ENCODE measurements around the gene EIF1AD. TPM values are rescaled to one million over a fixed set of nuclear protein-coding genes. Genes with fewer than 3 reads are reported as not detected.
A peak's percentile ranks its signal among the peaks of the same experiment; 100 is the strongest.

EIF1AD gene
- total RNA-seq = 10 to 100 TPM; 60.2 to 65.4 TPM
- polyA plus RNA-seq = 10 to 100 TPM; 15.5 to 20.2 TPM

- Mint-ChIP-seq H3K27ac (peak within 1 kb of the TSS; percentile 96 to 99 (median 99)), H3K27me3 (no peaks in the 10 kb centered on the region), H3K4me3 (peak within 1 kb of the TSS; percentile 94 to 100 (median 99)), H3K4me1 (peaks cover 12 to 49% (median 27%) of the 10 kb centered on the region in 4 donors), H3K36me3 (peaks cover 20 to 60% of the 10 kb centered on the region in 2 donors), H3K9me3 (no peaks in the 10 kb centered on the region)
- peak; percentile 95 to 97 (median 96) for DNase-seq
- peaks cover 26% of the 10 kb centered on the region for H3K4me1 ChIP-seq (ENCODE audit: insufficient read depth, low read length)
- peak within 1 kb of the TSS; percentile 68 to 82 for H3K4me3 ChIP-seq (ENCODE audit: low read length in 2 of 2)
- H3K27ac ChIP-seq (ENCODE audit: low read depth, low read length) = peak within 1 kb of the TSS; percentile 87
- no peaks in the 10 kb centered on the region for H3K9me3 ChIP-seq (ENCODE audit: control insufficient read depth in 1 of 2, low read length in 2 of 2)
- CTCF ChIA-PET (ENCODE audit: partially characterized antibody) = interaction anchor here (0.6 to 2.4 kb wide), 9 partner anchors 11 to 290 kb away, joined by 3 to 11 read pairs (median 5); partner anchors contain the start of genes FIBP, KAT5 and MUS81
- POLR2A ChIA-PET (ENCODE audit: partially characterized antibody) = interaction anchor here (0.7 to 1.5 kb wide), 24 partner anchors 20 to 387 kb away, joined by 3 to 44 read pairs (median 6); partner anchors contain the start of genes C11orf68, CCDC85B, CFL1 and DRAP1
- peaks cover 44% of the 10 kb centered on the region for H3K36me3 ChIP-seq (ENCODE audit: insufficient read depth, low read length)
- intact Hi-C loops (cut with micrococcal nuclease) = loop anchor here (1.0 to 2.0 kb wide), 8 partner anchors 41 to 432 kb away; partner anchors contain the start of genes CFL1, PCNX3, SART1 and SF3B2
- no peaks in the 10 kb centered on the region for H3K27me3 ChIP-seq (ENCODE audit: insufficient read depth, low read length)
These were observed at the start of gene EIF1AD, which contains the start of gene BANF1 for GRCh38 chr11:66001942-66002647. EIF1AD (minus strand) TSS chr11:66002157; CDS start chr11:66000389, 1,768 bp downstream. BANF1 (plus strand) TSS chr11:66002503; CDS start chr11:66003251, 748 bp downstream.

- peaks cover 12 to 40% (median 26%) of the 10 kb centered on the region in 4 donors for H3K4me1 Mint-ChIP-seq
- Histone ChIP-seq H3K9me3 (ENCODE audit: control insufficient read depth in 1 of 2, low read length in 2 of 2) (no peaks in the 10 kb centered on the region), H3K36me3 (ENCODE audit: insufficient read depth, low read length) (peaks cover 21% of the 10 kb centered on the region), H3K4me3 (ENCODE audit: low read length in 2 of 2) (peak overlapping the region in 1 of 2 donors; percentile 99), H3K27ac (ENCODE audit: low read depth, low read length) (peak overlapping the region; percentile 81), H3K4me1 (ENCODE audit: insufficient read depth, low read length) (peaks cover 23% of the 10 kb centered on the region), H3K27me3 (ENCODE audit: insufficient read depth, low read length) (no peaks in the 10 kb centered on the region)
- no peak for DNase-seq
- peaks cover 0 to 1% of the 10 kb centered on the region in 2 donors for H3K27me3 Mint-ChIP-seq
- H3K4me3 Mint-ChIP-seq = peak overlapping the region; percentile 81 to 100 (median 94)
- POLR2A ChIA-PET (ENCODE audit: partially characterized antibody) = interaction anchor here (0.7 to 8.0 kb wide), 13 partner anchors 18 to 553 kb away, joined by 3 to 66 read pairs (median 9); partner anchors contain the start of genes BANF1, CFL1, EIF1AD and MUS81
- no peaks in the 10 kb centered on the region for H3K9me3 Mint-ChIP-seq
- CTCF ChIA-PET (ENCODE audit: partially characterized antibody) = interaction anchor here (0.5 to 6.7 kb wide), 8 partner anchors 10 to 463 kb away, joined by 3 to 104 read pairs (median 6); no protein-coding TSS in a partner anchor
- peak overlapping the region; percentile 93 to 99 (median 98) for H3K27ac Mint-ChIP-seq
- peaks cover 29 to 34% of the 10 kb centered on the region in 2 donors for H3K36me3 Mint-ChIP-seq
- intact Hi-C loops (cut with micrococcal nuclease) = no loop called here
These were observed 49.4 kb upstream of the EIF1AD start for GRCh38 chr11:66051371-66051765.

GRCh38 chr11:66050581-66051231 lies 48.7 kb upstream of the EIF1AD start:
- POLR2A ChIA-PET (ENCODE audit: partially characterized antibody) = interaction anchor here (0.7 to 8.0 kb wide), 8 partner anchors 19 to 463 kb away, joined by 3 to 66 read pairs (median 12); partner anchors contain the start of genes BANF1, EIF1AD, MUS81 and PACS1
- Mint-ChIP-seq H3K27me3 (peaks cover 0 to 1% of the 10 kb centered on the region in 2 donors), H3K9me3 (no peaks in the 10 kb centered on the region), H3K36me3 (peaks cover 26 to 27% of the 10 kb centered on the region in 2 donors), H3K4me3 (peak overlapping the region; percentile 39 to 100 (median 90)), H3K4me1 (peaks cover 12 to 40% (median 26%) of the 10 kb centered on the region in 4 donors), H3K27ac (peak overlapping the region; percentile 93 to 99 (median 98))
- Histone ChIP-seq H3K27me3 (ENCODE audit: insufficient read depth, low read length) (no peaks in the 10 kb centered on the region), H3K9me3 (ENCODE audit: control insufficient read depth in 1 of 2, low read length in 2 of 2) (no peaks in the 10 kb centered on the region), H3K4me1 (ENCODE audit: insufficient read depth, low read length) (peaks cover 23% of the 10 kb centered on the region), H3K4me3 (ENCODE audit: low read length in 2 of 2) (no peak overlapping the region), H3K27ac (ENCODE audit: low read depth, low read length) (peak overlapping the region; percentile 81), H3K36me3 (ENCODE audit: insufficient read depth, low read length) (peaks cover 17% of the 10 kb centered on the region)
- CTCF ChIA-PET (ENCODE audit: partially characterized antibody) = interaction anchor here (0.5 to 6.7 kb wide), 5 partner anchors 9 to 463 kb away, joined by 3 to 104 read pairs (median 11); no protein-coding TSS in a partner anchor
- no peak for DNase-seq
- intact Hi-C loops (cut with micrococcal nuclease) = no loop called here

- H3K4me3 Mint-ChIP-seq = peak within 1 kb of the TSS in 4 of 8 donors; percentile 20 to 36 (median 30)
- DNase-seq = no peak
- CTCF ChIA-PET (ENCODE audit: partially characterized antibody) = interaction anchor here (1.0 to 1.7 kb wide), 5 partner anchors 19 to 160 kb away, joined by 3 to 5 read pairs (median 3); partner anchors contain the start of gene FIBP
- H3K36me3 Mint-ChIP-seq = peaks cover 12 to 13% of the 10 kb centered on the region in 2 donors
- Histone ChIP-seq H3K4me3 (ENCODE audit: low read length in 2 of 2) (no peak within 1 kb of the TSS), H3K27ac (ENCODE audit: low read depth, low read length) (no peak within 1 kb of the TSS), H3K36me3 (ENCODE audit: insufficient read depth, low read length) (peaks cover 5% of the 10 kb centered on the region), H3K27me3 (ENCODE audit: insufficient read depth, low read length) (no peaks in the 10 kb centered on the region), H3K4me1 (ENCODE audit: insufficient read depth, low read length) (peaks cover 33% of the 10 kb centered on the region), H3K9me3 (ENCODE audit: control insufficient read depth in 1 of 2, low read length in 2 of 2) (no peaks in the 10 kb centered on the region)
- POLR2A ChIA-PET (ENCODE audit: partially characterized antibody) = interaction anchor here (8.0 kb wide), 1 partner anchor 21 kb away, joined by 66 read pairs; the partner anchor contains the start of gene PACS1
- no peaks in the 10 kb centered on the region for H3K9me3 Mint-ChIP-seq
- H3K27ac Mint-ChIP-seq = peak within 1 kb of the TSS in 2 of 7 donors; percentile 64 to 70
- H3K27me3 Mint-ChIP-seq = peaks cover 0 to 1% of the 10 kb centered on the region in 2 donors
- peaks cover 18 to 45% (median 30%) of the 10 kb centered on the region in 4 donors for H3K4me1 Mint-ChIP-seq
- intact Hi-C loops (cut with micrococcal nuclease) = no loop called here
These were observed 46.8 kb upstream of the EIF1AD start, which contains the start of gene GAL3ST3 for GRCh38 chr11:66048547-66049323. GAL3ST3 (minus strand) TSS chr11:66049161; CDS start chr11:66045415, 3,746 bp downstream.

GRCh38 chr11:66047541-66048365 lies 45.8 kb upstream of the EIF1AD start:
- Histone ChIP-seq H3K36me3 (ENCODE audit: insufficient read depth, low read length) (no peaks in the 10 kb centered on the region), H3K27me3 (ENCODE audit: insufficient read depth, low read length) (no peaks in the 10 kb centered on the region), H3K4me1 (ENCODE audit: insufficient read depth, low read length) (peaks cover 23% of the 10 kb centered on the region), H3K9me3 (ENCODE audit: control insufficient read depth in 1 of 2, low read length in 2 of 2) (no peaks in the 10 kb centered on the region), H3K27ac (ENCODE audit: low read depth, low read length) (no peak overlapping the region), H3K4me3 (ENCODE audit: low read length in 2 of 2) (no peak overlapping the region)
- Mint-ChIP-seq H3K27ac (no peak overlapping the region), H3K36me3 (peaks cover 5 to 8% of the 10 kb centered on the region in 2 donors), H3K4me1 (peaks cover 13 to 36% (median 24%) of the 10 kb centered on the region in 4 donors), H3K4me3 (peak overlapping the region in 1 of 8 donors; percentile 18), H3K27me3 (peaks cover 0 to 1% of the 10 kb centered on the region in 2 donors), H3K9me3 (no peaks in the 10 kb centered on the region)
- ChIA-PET CTCF (ENCODE audit: partially characterized antibody) (interaction anchor here (0.9 to 1.7 kb wide), 6 partner anchors 10 to 71 kb away, joined by 3 to 5 read pairs (median 3); no protein-coding TSS in a partner anchor), POLR2A (ENCODE audit: partially characterized antibody) (no interaction called here)
- DNase-seq = no peak
- intact Hi-C loops (cut with micrococcal nuclease) = no loop called here
